ENCODE results near the gene ZNF385A.

The ZNF385A gene

DNA sequence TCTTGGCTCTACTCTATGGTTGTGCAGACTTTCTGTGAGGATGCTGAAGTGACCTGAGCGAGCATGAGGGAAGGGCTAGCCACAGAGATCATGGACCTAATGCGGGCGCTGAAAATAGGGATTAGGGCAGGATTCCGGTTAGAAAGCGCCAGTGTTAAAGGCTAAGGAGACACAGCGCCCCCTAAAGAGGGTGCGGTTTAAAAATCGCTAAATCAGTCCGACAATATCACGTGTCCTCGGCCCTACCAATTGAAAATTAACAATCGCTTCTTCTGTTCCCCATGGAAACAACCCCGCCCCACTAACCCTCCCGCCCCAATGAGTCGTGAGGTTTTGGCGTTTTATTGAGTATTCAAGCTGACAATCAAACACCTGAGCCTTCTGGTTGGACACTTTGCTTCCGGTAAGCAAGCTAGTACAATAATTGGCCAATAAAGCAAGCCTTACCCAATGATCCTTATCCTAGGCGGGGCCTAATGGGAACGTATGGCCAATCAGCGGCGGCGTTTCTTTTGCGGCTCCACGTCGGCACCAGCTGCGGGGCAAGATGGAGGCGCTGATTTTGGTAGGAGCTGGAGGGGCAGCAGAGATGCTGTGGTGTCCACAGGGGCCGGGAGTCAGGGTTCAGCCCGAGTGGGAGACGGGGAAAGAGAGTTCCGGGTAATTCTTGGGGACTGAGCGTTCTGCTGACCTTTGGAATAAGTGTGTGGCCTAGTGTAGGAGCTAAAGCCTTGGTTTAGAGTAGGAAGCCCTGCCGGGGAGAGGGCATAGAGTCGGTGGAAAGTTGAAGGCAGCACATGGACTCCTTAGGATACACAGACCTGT lies 59.7 kb downstream of the ZNF385A start, which contains the start of gene COPZ1:
Gene COPZ1, plus strand, starts transcription at position 515 of the 825 bp plus-strand sequence. Its CDS starts 33 bp downstream, at position 548.
- peak; percentile 93 to 95 for DNase-seq

DNA sequence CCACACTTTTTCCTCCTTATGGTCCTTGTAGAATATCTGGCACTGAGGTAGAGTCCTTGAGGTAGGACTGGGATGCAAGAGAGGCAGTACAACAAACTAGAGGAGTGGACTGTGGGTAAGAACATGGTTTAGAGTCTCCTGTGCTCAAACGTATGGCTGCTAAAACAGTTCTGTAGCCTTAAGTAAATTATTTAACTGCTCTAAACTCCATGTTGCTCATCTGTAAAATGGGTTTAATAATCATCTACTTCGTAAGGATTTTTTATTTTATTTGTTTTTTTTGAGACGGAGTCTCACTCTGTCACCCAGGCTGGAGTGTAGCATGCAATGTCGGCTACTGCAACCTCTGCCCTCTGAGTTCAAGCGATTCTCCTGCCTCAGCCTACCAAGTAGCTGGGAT lies 63.2 kb downstream of the ZNF385A start:
- no peak for DNase-seq
